Upper lobe of left lung (tissue), 4 donors: ENCODE data around the gene ARMC12.

Experiments
- CTCF ChIP-seq, 6 experiments: fragments of 450-650 bp in 4 of 6; fragments of 200-600 bp in 2 of 6; sonication (generic) in 2 of 6; IDR thresholded peaks; one replicate each; pipeline ENCODE4 v1.5.1; 2016 to 2019; ENCODE audit warnings: antibody characterized with exemption in 6 of 6
- POLR2A ChIP-seq, 4 donors: fragments of 450-650 bp; IDR thresholded peaks; one replicate each; pipeline ENCODE4 v1.5.1; 2016 to 2017; ENCODE audit warnings: antibody characterized with exemption in 4 of 4, mild to moderate bottlenecking in 2 of 4

DNA sequence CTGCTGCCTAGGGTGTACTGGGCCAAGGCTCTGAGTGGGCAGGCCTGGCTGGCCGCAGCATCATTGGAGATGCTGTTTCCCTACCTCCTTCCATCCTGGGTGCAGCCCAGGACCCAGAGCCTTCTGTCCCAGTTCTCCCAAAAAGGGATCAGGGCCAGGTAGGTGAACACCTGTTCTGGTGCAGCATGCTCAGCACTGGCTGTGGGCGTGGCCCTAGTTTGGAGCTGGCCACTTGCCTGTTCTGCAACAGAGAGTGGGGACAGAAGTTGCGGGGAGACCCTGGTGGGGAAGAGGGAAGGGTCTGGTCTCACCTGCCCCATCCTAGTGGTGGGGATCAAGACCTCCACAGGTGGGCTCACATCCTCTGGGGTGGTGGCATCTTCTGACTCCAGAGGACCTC, 1.4 kb upstream of the ARMC12 start:
- TF ChIP-seq POLR2A (IDR thresholded peaks at IDR 0.05) (no peak), CTCF (IDR thresholded peaks at IDR 0.05) (no peak)
